Suprapubic skin (tissue), 4 donors: ENCODE data around the gene NCK2. TPM values are rescaled to one million over a fixed set of nuclear protein-coding genes. Genes with fewer than 3 reads are reported as not detected.

Source experiments
- DNase-seq, 2 donors: peaks; one replicate each; pipeline ENCODE4 v3.0.0-alpha.2; 2019; ENCODE audit warnings: low spot score in 2 of 2
- H3K27ac ChIP-seq: fragments of 200-600 bp; sonication (generic); one replicate; pipeline ENCODE4 v1.5.1; 2019
- H3K27me3 ChIP-seq: fragments of 200-600 bp; sonication (generic); one replicate; pipeline ENCODE4 v1.5.1; 2019
- H3K36me3 ChIP-seq: fragments of 200-600 bp; sonication (generic); one replicate; pipeline ENCODE4 v1.5.1; 2019
- H3K4me1 ChIP-seq: fragments of 200-600 bp; sonication (generic); one replicate; pipeline ENCODE4 v1.5.1; 2019
- H3K4me3 ChIP-seq: fragments of 200-600 bp; sonication (generic); one replicate; pipeline ENCODE4 v1.5.1; 2019; ENCODE audit warnings: mild to moderate bottlenecking
- H3K9me3 ChIP-seq: fragments of 200-600 bp; sonication (generic); one replicate; pipeline ENCODE4 v1.5.1; 2019
- EP300 ChIP-seq: sonication (generic); formaldehyde crosslinking; IDR thresholded peaks from one replicate; pipeline ENCODE4 v1.6.1; 2017; ENCODE audit warnings: antibody characterized with exemption
- POLR2A ChIP-seq, 2 donors: fragments of 450-650 bp; IDR thresholded peaks; one replicate each; pipeline ENCODE4 v1.6.1; 2017; ENCODE audit warnings: antibody characterized with exemption in 2 of 2, mild to moderate bottlenecking in 2 of 2, moderate library complexity in 2 of 2
- POLR2AphosphoS5 ChIP-seq, 3 donors: sonication (generic); formaldehyde crosslinking; IDR thresholded peaks; one replicate each; pipeline ENCODE4 v1.6.1; 2017; ENCODE audit warnings: antibody characterized with exemption in 3 of 3
- WGBS: methylation state at CpG from one replicate; pipeline ENCODE4 v1.1.5; 2018; 5-methylcytosine and 5-hydroxymethylcytosine counted together
- total RNA-seq, 4 donors: library from RNA; depleted of rRNA; stranded (reverse); fragments of >200 nt; gene quantifications; one replicate each; pipeline ENCODE4 v1.1.0, GENCODE V29; 2016
- TF ChIP-seq, protein P1 (sequence below), 2 donors: fragments of 200-600 bp in 1 of 2; fragments of 450-650 bp in 1 of 2; sonication (generic) in 1 of 2; IDR thresholded peaks; one replicate each; pipeline ENCODE4 v1.5.1; 2016 to 2019; ENCODE audit warnings: antibody characterized with exemption in 2 of 2, mild to moderate bottlenecking in 1 of 2, moderate library complexity in 1 of 2

The NCK2 gene
- total RNA-seq, 4 donors from 2014 or later, result 40.1 to 59.4 (median 49.2) TPM

DNA sequence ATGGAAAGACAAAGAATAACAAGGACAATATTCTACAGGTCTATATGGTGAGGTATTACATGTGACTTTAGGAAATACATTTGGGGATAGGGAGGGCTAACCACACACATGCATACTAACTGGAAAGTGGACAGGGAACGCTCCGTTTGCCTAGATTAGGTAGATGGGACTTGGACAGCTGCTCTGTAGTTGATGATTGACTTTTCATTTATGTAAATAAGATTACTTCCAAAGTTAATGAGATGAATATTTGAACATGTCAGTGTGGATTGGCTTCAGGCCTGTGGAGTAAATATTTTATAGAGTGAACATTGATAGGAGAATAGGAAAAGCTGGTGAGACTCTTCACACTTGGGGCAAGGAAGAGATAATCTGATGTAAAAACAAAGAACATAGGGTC is 142.0 kb downstream of the NCK2 start:
- H3K27ac ChIP-seq, result no peak overlapping the region
- WGBS, result 64% methylated on average over 2 of the region's 2 CpGs
- peaks cover 34% of the 10 kb centered on the region for H3K4me1 ChIP-seq

DNA sequence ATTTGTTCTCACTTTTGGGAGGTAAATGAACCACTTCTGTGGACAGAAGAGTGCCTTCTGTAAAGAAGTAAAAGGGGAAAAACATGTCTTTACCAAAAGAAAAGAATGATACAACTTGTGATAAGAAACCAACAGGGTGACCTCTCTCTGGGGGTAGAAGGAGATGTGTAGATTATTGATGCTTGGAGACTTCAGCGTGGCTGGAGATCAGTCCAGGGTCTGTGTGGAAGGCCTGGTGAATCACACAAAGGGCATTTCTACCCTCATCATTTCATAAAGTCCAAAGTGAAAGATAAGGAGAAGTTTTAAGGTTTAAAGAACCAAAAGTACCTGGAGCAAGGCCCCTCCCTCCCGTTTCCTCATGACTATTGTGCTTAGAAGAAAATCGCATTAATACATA is 142.5 kb downstream of the NCK2 start:
- Histone ChIP-seq H3K4me1 (peaks cover 34% of the 10 kb centered on the region), H3K4me3 (no peak overlapping the region), H3K27me3 (no peaks in the 10 kb centered on the region), H3K36me3 (peaks cover 3% of the 10 kb centered on the region), H3K27ac (no peak overlapping the region), H3K9me3 (peaks cover 5% of the 10 kb centered on the region)
- WGBS, result 81% methylated on average over 3 of the region's 3 CpGs
- TF ChIP-seq POLR2AphosphoS5 (IDR thresholded peaks at IDR 0.05) (no peak), EP300 (no peak), POLR2A (IDR thresholded peaks at IDR 0.05) (no peak)
- TF ChIP-seq, protein P1, sequence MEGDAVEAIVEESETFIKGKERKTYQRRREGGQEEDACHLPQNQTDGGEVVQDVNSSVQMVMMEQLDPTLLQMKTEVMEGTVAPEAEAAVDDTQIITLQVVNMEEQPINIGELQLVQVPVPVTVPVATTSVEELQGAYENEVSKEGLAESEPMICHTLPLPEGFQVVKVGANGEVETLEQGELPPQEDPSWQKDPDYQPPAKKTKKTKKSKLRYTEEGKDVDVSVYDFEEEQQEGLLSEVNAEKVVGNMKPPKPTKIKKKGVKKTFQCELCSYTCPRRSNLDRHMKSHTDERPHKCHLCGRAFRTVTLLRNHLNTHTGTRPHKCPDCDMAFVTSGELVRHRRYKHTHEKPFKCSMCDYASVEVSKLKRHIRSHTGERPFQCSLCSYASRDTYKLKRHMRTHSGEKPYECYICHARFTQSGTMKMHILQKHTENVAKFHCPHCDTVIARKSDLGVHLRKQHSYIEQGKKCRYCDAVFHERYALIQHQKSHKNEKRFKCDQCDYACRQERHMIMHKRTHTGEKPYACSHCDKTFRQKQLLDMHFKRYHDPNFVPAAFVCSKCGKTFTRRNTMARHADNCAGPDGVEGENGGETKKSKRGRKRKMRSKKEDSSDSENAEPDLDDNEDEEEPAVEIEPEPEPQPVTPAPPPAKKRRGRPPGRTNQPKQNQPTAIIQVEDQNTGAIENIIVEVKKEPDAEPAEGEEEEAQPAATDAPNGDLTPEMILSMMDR (IDR thresholded peaks at IDR 0.05), result no peak
- DNase-seq, result no peak

More for the DNA sequence above, 142.0 kb downstream of the NCK2 start:
- no peak overlapping the region for H3K4me3 ChIP-seq
- H3K36me3 ChIP-seq, result peaks cover 8% of the 10 kb centered on the region
- peaks cover 5% of the 10 kb centered on the region for H3K9me3 ChIP-seq
- TF ChIP-seq, protein P1 (IDR thresholded peaks at IDR 0.05), result no peak
- TF ChIP-seq POLR2A (IDR thresholded peaks at IDR 0.05), result no peak
- no peak for TF ChIP-seq EP300
- H3K27me3 ChIP-seq, result no peaks in the 10 kb centered on the region
- DNase-seq, result no peak

DNA sequence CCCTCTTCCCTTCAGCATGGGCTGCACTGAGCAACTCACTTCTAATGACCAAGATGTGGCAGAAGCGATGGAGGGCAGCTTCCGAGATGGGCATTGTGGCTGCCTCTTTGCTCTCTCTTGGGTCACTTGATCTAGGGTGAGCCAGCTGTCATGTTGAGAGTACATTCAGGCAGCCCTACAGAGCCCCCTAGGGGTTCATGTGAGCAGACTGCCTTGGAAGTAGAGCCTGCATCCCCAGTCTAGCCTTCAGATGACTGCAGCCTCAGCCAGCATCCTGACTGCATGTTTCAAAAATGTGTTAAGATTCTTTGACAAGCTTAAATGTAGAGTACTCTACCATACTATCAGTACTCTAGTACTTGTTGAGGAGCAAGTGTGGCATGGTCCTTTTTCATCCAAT is 143.9 kb downstream of the NCK2 start:
- WGBS, result 94% methylated on average over 2 of the region's 2 CpGs
- Histone ChIP-seq H3K27ac (no peak overlapping the region), H3K4me3 (no peak overlapping the region), H3K36me3 (peaks cover 14% of the 10 kb centered on the region), H3K4me1 (peaks cover 34% of the 10 kb centered on the region), H3K27me3 (no peaks in the 10 kb centered on the region), H3K9me3 (peaks cover 5% of the 10 kb centered on the region)
- TF ChIP-seq POLR2A (IDR thresholded peaks at IDR 0.05) (no peak), EP300 (no peak), POLR2AphosphoS5 (IDR thresholded peaks at IDR 0.05) (no peak)
- TF ChIP-seq, protein P1 (IDR thresholded peaks at IDR 0.05), result no peak
- DNase-seq, result no peak

DNA sequence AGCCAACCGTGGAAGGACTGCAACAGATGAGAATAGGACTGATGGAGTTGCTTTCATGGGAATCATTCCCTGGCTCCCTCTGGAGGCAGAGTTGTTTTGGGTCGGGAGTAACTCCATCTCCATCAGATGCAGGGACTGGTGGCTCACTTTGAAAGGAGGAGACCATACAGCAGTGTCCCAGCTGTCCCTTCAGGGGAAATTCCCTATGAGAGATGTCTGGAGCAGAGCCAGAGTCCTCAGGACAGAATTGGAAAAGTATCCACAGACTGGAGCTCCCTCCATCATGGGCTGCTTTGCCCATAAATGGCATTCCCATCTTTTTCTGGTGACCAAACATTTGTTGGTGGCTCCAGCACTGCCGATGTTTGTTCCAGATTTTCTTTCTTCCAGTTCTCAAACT is 144.3 kb downstream of the NCK2 start:
- H3K27ac ChIP-seq, result no peak overlapping the region
- H3K4me3 ChIP-seq, result no peak overlapping the region
- no peak for TF ChIP-seq POLR2AphosphoS5 (IDR thresholded peaks at IDR 0.05)
- TF ChIP-seq, protein P1 (IDR thresholded peaks at IDR 0.05), result no peak
- TF ChIP-seq POLR2A (IDR thresholded peaks at IDR 0.05), result no peak
- TF ChIP-seq EP300, result no peak
- H3K36me3 ChIP-seq, result peaks cover 16% of the 10 kb centered on the region
- 65% methylated on average over 3 of the region's 3 CpGs for WGBS
- peaks cover 5% of the 10 kb centered on the region for H3K9me3 ChIP-seq
- H3K4me1 ChIP-seq, result peaks cover 30% of the 10 kb centered on the region
- DNase-seq, result no peak
- no peaks in the 10 kb centered on the region for H3K27me3 ChIP-seq

DNA sequence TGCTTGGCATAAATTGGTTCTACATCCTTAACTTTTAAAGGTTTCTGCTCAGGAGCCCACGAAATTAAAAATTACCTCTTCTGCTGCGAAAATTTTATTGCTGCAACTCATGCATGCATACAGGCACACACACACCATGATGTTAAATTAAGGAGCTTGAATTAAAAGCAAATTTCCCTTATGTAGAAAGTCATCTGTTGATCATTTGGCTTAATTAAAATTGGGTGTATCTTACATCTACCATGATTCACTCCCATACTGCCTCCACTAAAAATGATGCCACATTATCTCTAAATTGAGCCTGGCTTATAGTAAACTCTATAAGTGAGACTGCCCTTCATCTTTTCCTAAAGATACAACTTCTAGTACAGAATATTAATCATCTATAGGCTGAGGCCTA is 145.4 kb downstream of the NCK2 start:
- DNase-seq, result no peak
- WGBS, result 57% methylated on average over 2 of the region's 2 CpGs
- Histone ChIP-seq H3K27ac (no peak overlapping the region), H3K4me1 (peaks cover 25% of the 10 kb centered on the region), H3K36me3 (peaks cover 26% of the 10 kb centered on the region), H3K9me3 (peaks cover 5% of the 10 kb centered on the region), H3K4me3 (no peak overlapping the region), H3K27me3 (no peaks in the 10 kb centered on the region)
- TF ChIP-seq POLR2A (IDR thresholded peaks at IDR 0.05) (no peak), EP300 (no peak), POLR2AphosphoS5 (IDR thresholded peaks at IDR 0.05) (no peak)
- TF ChIP-seq, protein P1 (IDR thresholded peaks at IDR 0.05), result no peak
